Measurements from ENCODE around the gene MARF1. TPM values are rescaled to one million over a fixed set of nuclear protein-coding genes. Genes with fewer than 3 reads are reported as not detected.
"Not testable (repeated sequence)": the region's sequence is repeated elsewhere in the genome, so short reads cannot be mapped to it uniquely, and the experiment has no call there.

The MARF1 gene
- total RNA-seq = 25.0 and 25.7 TPM in 2 replicates

- Histone ChIP-seq H3K27ac (ENCODE audit: low read depth, low read length) (peak within 1 kb of the TSS; percentile 100), H3K27me3 (ENCODE audit: insufficient read depth, low read length) (no peaks in the 10 kb centered on the region), H3K4me1 (ENCODE audit: insufficient read depth, low read length) (peaks cover 27% of the 10 kb centered on the region), H3K4me3 (ENCODE audit: insufficient read depth, low read length) (peak within 1 kb of the TSS; percentile 94), H3K36me3 (ENCODE audit: insufficient read depth, low read length) (peaks cover 9% of the 10 kb centered on the region), H3K9me3 (ENCODE audit: low read depth, low read length) (no peaks in the 10 kb centered on the region), H3K79me2 (ENCODE audit: insufficient read depth, low read length) (peaks cover 32% of the 10 kb centered on the region), H2AFZ (ENCODE audit: low read length) (peak within 1 kb of the TSS; percentile 98), H3K4me2 (ENCODE audit: insufficient read depth, low read length) (peak within 1 kb of the TSS; percentile 100), H4K20me1 (ENCODE audit: insufficient read depth, low read length) (no peaks in the 10 kb centered on the region)
- peak; percentile 92 for DNase-seq (ENCODE audit: insufficient read length, low spot score, missing footprints)
- TF ChIP-seq CTCF (IDR thresholded peaks at IDR 0.05; ENCODE audit: extremely low read depth, low read depth, low read length) = peak; percentile 59
Measured at GRCh38 chr16:15643048-15643945, at the start of gene MARF1. MARF1 (minus strand) TSS chr16:15643154; CDS start chr16:15639233, 3,921 bp downstream.

GRCh38 chr16:15692508-15692907 is 49.6 kb upstream of the MARF1 start:
- not testable (repeated sequence) for H4K20me1 ChIP-seq (ENCODE audit: insufficient read depth, low read length); H2AFZ ChIP-seq (ENCODE audit: low read length)
- peaks cover 79% of the 10 kb centered on the region for H3K36me3 ChIP-seq (ENCODE audit: insufficient read depth, low read length)

GRCh38 chr16:15691046-15691445 is 48.1 kb upstream of the MARF1 start:
- Histone ChIP-seq H3K27me3 (ENCODE audit: insufficient read depth, low read length) (no peaks in the 10 kb centered on the region), H3K4me3 (ENCODE audit: insufficient read depth, low read length) (no peak overlapping the region), H3K4me2 (ENCODE audit: insufficient read depth, low read length) (no peak overlapping the region), H4K20me1 (ENCODE audit: insufficient read depth, low read length) (no peaks in the 10 kb centered on the region), H3K79me2 (ENCODE audit: insufficient read depth, low read length) (peaks cover 2% of the 10 kb centered on the region), H3K4me1 (ENCODE audit: insufficient read depth, low read length) (peaks cover 14% of the 10 kb centered on the region), H3K9me3 (ENCODE audit: low read depth, low read length) (no peaks in the 10 kb centered on the region), H3K27ac (ENCODE audit: low read depth, low read length) (peak overlapping the region; percentile 77), H3K36me3 (ENCODE audit: insufficient read depth, low read length) (peaks cover 73% of the 10 kb centered on the region), H2AFZ (ENCODE audit: low read length) (no peak overlapping the region)
- TF ChIP-seq CTCF (IDR thresholded peaks at IDR 0.05; ENCODE audit: extremely low read depth, low read depth, low read length) = no peak
- DNase-seq (ENCODE audit: insufficient read length, low spot score, missing footprints) = no peak

More at GRCh38 chr16:15692508-15692907, 49.6 kb upstream of the MARF1 start:
- not testable (repeated sequence) for H3K4me3 ChIP-seq (ENCODE audit: insufficient read depth, low read length); H3K27ac ChIP-seq (ENCODE audit: low read depth, low read length); H3K9me3 ChIP-seq (ENCODE audit: low read depth, low read length); H3K27me3 ChIP-seq (ENCODE audit: insufficient read depth, low read length); H3K4me2 ChIP-seq (ENCODE audit: insufficient read depth, low read length); H3K79me2 ChIP-seq (ENCODE audit: insufficient read depth, low read length); DNase-seq (ENCODE audit: insufficient read length, low spot score, missing footprints)
- peaks cover 14% of the 10 kb centered on the region for H3K4me1 ChIP-seq (ENCODE audit: insufficient read depth, low read length)

- Histone ChIP-seq H3K4me1 (ENCODE audit: insufficient read depth, low read length) (peaks cover 14% of the 10 kb centered on the region), H3K4me3 (ENCODE audit: insufficient read depth, low read length) (no peak overlapping the region), H3K27me3 (ENCODE audit: insufficient read depth, low read length) (no peaks in the 10 kb centered on the region), H3K79me2 (ENCODE audit: insufficient read depth, low read length) (peaks cover 4% of the 10 kb centered on the region), H3K4me2 (ENCODE audit: insufficient read depth, low read length) (peak overlapping the region; percentile 16), H3K27ac (ENCODE audit: low read depth, low read length) (peak overlapping the region; percentile 77), H3K9me3 (ENCODE audit: low read depth, low read length) (no peaks in the 10 kb centered on the region), H4K20me1 (ENCODE audit: insufficient read depth, low read length) (peaks cover 3% of the 10 kb centered on the region), H3K36me3 (ENCODE audit: insufficient read depth, low read length) (peaks cover 67% of the 10 kb centered on the region), H2AFZ (ENCODE audit: low read length) (no peak overlapping the region)
- peak; percentile 83 for DNase-seq (ENCODE audit: insufficient read length, low spot score, missing footprints)
- no peak for TF ChIP-seq CTCF (IDR thresholded peaks at IDR 0.05; ENCODE audit: extremely low read depth, low read depth, low read length)
Measured at GRCh38 chr16:15690296-15690695, 47.3 kb upstream of the MARF1 start.

Measured in osteoblast (primary cell).